T-helper 17 cell (primary cell): ENCODE data around the gene ASB2. TPM values are rescaled to one million over a fixed set of nuclear protein-coding genes. Genes with fewer than 3 reads are reported as not detected.

Source experiments
- ATAC-seq: fragments of 150-1000 bp; cut with Tn5 transposase; 2 replicates; pipeline ENCODE4 v1.10.0; 2021; ENCODE audit warnings: mild to moderate bottlenecking, moderate library complexity
- DNase-seq, 3 donors: peaks; one replicate each; pipeline versions ENCODE4 v3.0.0 to v3.0.0-alpha.2; 2020 to 2021
- H3K9me3 ChIP-seq: one replicate; pipeline ENCODE4 v1.7.0; 2013; ENCODE audit warnings: low read length, mild to moderate bottlenecking; ENCODE audit not compliant: control insufficient read depth, poor library complexity, severe bottlenecking
- H3K27ac Mint-ChIP-seq: one replicate; pipeline ENCODE4 v1.8.0; 2022; ENCODE audit warnings: mild to moderate bottlenecking, moderate library complexity, mixed read lengths
- H3K27me3 Mint-ChIP-seq: one replicate; pipeline ENCODE4 v1.8.0; 2022; ENCODE audit warnings: mixed read lengths
- H3K36me3 Mint-ChIP-seq: one replicate; pipeline ENCODE4 v1.8.0; 2022; ENCODE audit warnings: low read depth, mixed read lengths
- H3K4me1 Mint-ChIP-seq: one replicate; pipeline ENCODE4 v1.8.0; 2022; ENCODE audit warnings: mild to moderate bottlenecking, mixed read lengths
- H3K4me3 Mint-ChIP-seq: one replicate; pipeline ENCODE4 v1.8.0; 2022; ENCODE audit warnings: mild to moderate bottlenecking, moderate library complexity, mixed read lengths
- total RNA-seq, 4 donors: library from RNA in 2 of 4; stranded (reverse) in 2 of 4; gene quantifications; one replicate each; pipeline ENCODE4 v1.2.3 and lab custom pipeline; 2022 to 2026

Gene ASB2
- total RNA-seq, 2 donors from 2014 or later: 2.3 to 6.5 TPM

GRCh38 chr14:93970585-93970964, 5.8 kb downstream of the ASB2 start:
- DNase-seq: peak; percentile 52 to 60 (median 60)
- Mint-ChIP-seq H3K27me3 (no peaks in the 10 kb centered on the region), H3K27ac (peak overlapping the region; percentile 68), H3K4me1 (peaks cover 30% of the 10 kb centered on the region), H3K4me3 (peak overlapping the region; percentile 89), H3K36me3 (no peaks in the 10 kb centered on the region)
- peak; percentile 94 for ATAC-seq
- no peaks in the 10 kb centered on the region for H3K9me3 ChIP-seq

- no peaks in the 10 kb centered on the region for H3K9me3 ChIP-seq
- ATAC-seq: no peak
- Mint-ChIP-seq H3K27me3 (no peaks in the 10 kb centered on the region), H3K36me3 (no peaks in the 10 kb centered on the region), H3K4me3 (no peak overlapping the region), H3K27ac (no peak overlapping the region), H3K4me1 (peaks cover 34% of the 10 kb centered on the region)
- no peak for DNase-seq
Measured at GRCh38 chr14:93969082-93969828, 7.1 kb downstream of the ASB2 start.

GRCh38 chr14:93967637-93968250, 8.6 kb downstream of the ASB2 start:
- no peaks in the 10 kb centered on the region for H3K9me3 ChIP-seq
- H3K27ac Mint-ChIP-seq: peak overlapping the region; percentile 54
- no peak overlapping the region for H3K4me3 Mint-ChIP-seq
- H3K36me3 Mint-ChIP-seq: no peaks in the 10 kb centered on the region
- ATAC-seq (no peak), DNase-seq (no peak)
- no peaks in the 10 kb centered on the region for H3K27me3 Mint-ChIP-seq
- peaks cover 44% of the 10 kb centered on the region for H3K4me1 Mint-ChIP-seq

- Mint-ChIP-seq H3K27ac (peak overlapping the region; percentile 0), H3K27me3 (no peaks in the 10 kb centered on the region), H3K36me3 (no peaks in the 10 kb centered on the region), H3K4me3 (no peak overlapping the region), H3K4me1 (peaks cover 44% of the 10 kb centered on the region)
- H3K9me3 ChIP-seq: no peaks in the 10 kb centered on the region
- ATAC-seq (no peak), DNase-seq (no peak)
Measured at GRCh38 chr14:93965946-93966474, 10.4 kb downstream of the ASB2 start.

GRCh38 chr14:93965287-93965821, 11.0 kb downstream of the ASB2 start:
- no peaks in the 10 kb centered on the region for H3K9me3 ChIP-seq
- DNase-seq (no peak), ATAC-seq (no peak)
- Mint-ChIP-seq H3K27me3 (no peaks in the 10 kb centered on the region), H3K27ac (peak overlapping the region; percentile 0), H3K36me3 (no peaks in the 10 kb centered on the region), H3K4me1 (peaks cover 42% of the 10 kb centered on the region), H3K4me3 (no peak overlapping the region)

- H3K27me3 Mint-ChIP-seq: no peaks in the 10 kb centered on the region
- H3K27ac Mint-ChIP-seq: peak overlapping the region; percentile 96
- H3K36me3 Mint-ChIP-seq: no peaks in the 10 kb centered on the region
- DNase-seq: no peak
- no peak overlapping the region for H3K4me3 Mint-ChIP-seq
- no peak for ATAC-seq
- H3K9me3 ChIP-seq: no peaks in the 10 kb centered on the region
- peaks cover 45% of the 10 kb centered on the region for H3K4me1 Mint-ChIP-seq
Measured at GRCh38 chr14:93964820-93965286, 11.5 kb downstream of the ASB2 start.

GRCh38 chr14:93964281-93964680, 12.1 kb downstream of the ASB2 start:
- DNase-seq (no peak), ATAC-seq (no peak)
- H3K4me3 Mint-ChIP-seq: no peak overlapping the region
- no peaks in the 10 kb centered on the region for H3K27me3 Mint-ChIP-seq
- H3K36me3 Mint-ChIP-seq: no peaks in the 10 kb centered on the region
- peak overlapping the region; percentile 96 for H3K27ac Mint-ChIP-seq
- H3K4me1 Mint-ChIP-seq: peaks cover 51% of the 10 kb centered on the region
- H3K9me3 ChIP-seq: no peaks in the 10 kb centered on the region

GRCh38 chr14:93963692-93964091, 12.7 kb downstream of the ASB2 start:
- Mint-ChIP-seq H3K4me1 (peaks cover 52% of the 10 kb centered on the region), H3K27me3 (no peaks in the 10 kb centered on the region), H3K27ac (peak overlapping the region; percentile 96), H3K4me3 (peak overlapping the region; percentile 75), H3K36me3 (no peaks in the 10 kb centered on the region)
- DNase-seq (no peak), ATAC-seq (no peak)
- H3K9me3 ChIP-seq: no peaks in the 10 kb centered on the region

- peak in 2 of 3 donors; percentile 43 to 45 for DNase-seq
- peak; percentile 55 for ATAC-seq
Measured at GRCh38 chr14:93962701-93963601, 13.4 kb downstream of the ASB2 start.

GRCh38 chr14:93961620-93962019, 14.8 kb downstream of the ASB2 start:
- DNase-seq: no peak
- H3K9me3 ChIP-seq: no peaks in the 10 kb centered on the region
- ATAC-seq: no peak
- Mint-ChIP-seq H3K4me1 (peaks cover 67% of the 10 kb centered on the region), H3K36me3 (no peaks in the 10 kb centered on the region), H3K27ac (peak overlapping the region; percentile 96), H3K27me3 (no peaks in the 10 kb centered on the region), H3K4me3 (peak overlapping the region; percentile 55)

More at GRCh38 chr14:93962701-93963601, 13.4 kb downstream of the ASB2 start:
- Mint-ChIP-seq H3K4me1 (peaks cover 58% of the 10 kb centered on the region), H3K4me3 (peak overlapping the region; percentile 75), H3K36me3 (no peaks in the 10 kb centered on the region), H3K27ac (peak overlapping the region; percentile 96), H3K27me3 (no peaks in the 10 kb centered on the region)
- H3K9me3 ChIP-seq: no peaks in the 10 kb centered on the region

GRCh38 chr14:93960774-93961438, 15.5 kb downstream of the ASB2 start:
- Mint-ChIP-seq H3K4me3 (peak overlapping the region; percentile 55), H3K36me3 (no peaks in the 10 kb centered on the region), H3K27me3 (no peaks in the 10 kb centered on the region), H3K4me1 (peaks cover 73% of the 10 kb centered on the region), H3K27ac (peak overlapping the region; percentile 99)
- no peaks in the 10 kb centered on the region for H3K9me3 ChIP-seq
- ATAC-seq: no peak
- DNase-seq: no peak

GRCh38 chr14:93960108-93960475, 16.3 kb downstream of the ASB2 start:
- H3K36me3 Mint-ChIP-seq: no peaks in the 10 kb centered on the region
- no peak for DNase-seq

More at GRCh38 chr14:93960108-93960475, 16.3 kb downstream of the ASB2 start:
- no peaks in the 10 kb centered on the region for H3K9me3 ChIP-seq
- no peak for ATAC-seq
- H3K27me3 Mint-ChIP-seq: no peaks in the 10 kb centered on the region
- peak overlapping the region; percentile 57 for H3K4me3 Mint-ChIP-seq
- H3K27ac Mint-ChIP-seq: peak overlapping the region; percentile 99
- peaks cover 77% of the 10 kb centered on the region for H3K4me1 Mint-ChIP-seq
